Sigmoid colon (tissue), 7 donors: ENCODE results near the gene FGR. TPM values are rescaled to one million over a fixed set of nuclear protein-coding genes. Genes with fewer than 3 reads are reported as not detected.

Experiments used
- DNase-seq: peaks from one replicate; pipeline ENCODE4 v3.0.0-alpha.2; 2019
- H3K27ac ChIP-seq, 4 donors: fragments of 200-600 bp; sonication (generic); one replicate each; pipeline ENCODE4 v1.5.1; 2016 to 2019; ENCODE audit warnings: mild to moderate bottlenecking in 1 of 4
- H3K27me3 ChIP-seq, 3 donors: fragments of 200-600 bp; sonication (generic); one replicate each; pipeline ENCODE4 v1.5.1; 2019; ENCODE audit warnings: mild to moderate bottlenecking in 1 of 3
- H3K36me3 ChIP-seq, 4 donors: fragments of 200-600 bp; sonication (generic); one replicate each; pipeline ENCODE4 v1.5.1; 2016 to 2019
- H3K4me1 ChIP-seq, 4 donors: fragments of 200-600 bp; sonication (generic); one replicate each; pipeline ENCODE4 v1.5.1; 2017 to 2019
- H3K4me3 ChIP-seq, 4 donors: fragments of 200-600 bp; sonication (generic); one replicate each; pipeline ENCODE4 v1.5.1; 2017 to 2019; ENCODE audit warnings: mild to moderate bottlenecking in 2 of 4, moderate library complexity in 1 of 4
- H3K9me3 ChIP-seq, 4 donors: fragments of 200-600 bp in 3 of 4; sonication (generic) in 3 of 4; one replicate each; pipeline versions ENCODE4 v1.5.1 to v1.6.1; 2013 to 2019
- EP300 ChIP-seq, 4 donors: sonication (generic); formaldehyde crosslinking; IDR thresholded peaks; one replicate each; pipeline ENCODE4 v1.6.1; 2017; ENCODE audit warnings: antibody characterized with exemption in 4 of 4
- POLR2A ChIP-seq, 2 donors: fragments of 450-650 bp; IDR thresholded peaks; one replicate each; pipeline ENCODE4 v1.6.1; 2016; ENCODE audit warnings: antibody characterized with exemption in 2 of 2, mild to moderate bottlenecking in 2 of 2, moderate library complexity in 2 of 2
- POLR2AphosphoS5 ChIP-seq, 4 donors: sonication (generic); formaldehyde crosslinking; IDR thresholded peaks; one replicate each; pipeline ENCODE4 v1.6.1; 2017; ENCODE audit warnings: antibody characterized with exemption in 4 of 4
- WGBS, 2 donors: extraction: QIAGEN DNeasy Blood & Tissue Kit; methylation state at CpG; one replicate each; pipeline ENCODE4 v1.1.7; 2013; 5-methylcytosine and 5-hydroxymethylcytosine counted together
- intact Hi-C: fragments of 100-400 bp; cut with DNase I; formaldehyde crosslinking; loops from one replicate; pipeline ENCODE4 v1.15.1; 2023
- polyA plus RNA-seq, 3 donors: library from polyadenylated mRNA; stranded (reverse); fragments of 200-250 nt; gene quantifications; one replicate each; pipeline ENCODE4 v1.2.3, GENCODE V29; 2013
- total RNA-seq, 4 donors: library from RNA; depleted of rRNA; stranded (reverse); fragments of >200 nt; gene quantifications; one replicate each; pipeline ENCODE4 v1.1.0, GENCODE V29; 2016
- TF ChIP-seq, protein P1 (sequence below), 4 experiments: fragments of 450-650 bp in 3 of 4; fragments of 200-600 bp in 1 of 4; IDR thresholded peaks; one replicate each; pipeline ENCODE4 v1.5.1; 2016 to 2019; ENCODE audit warnings: antibody characterized with exemption in 4 of 4, mild to moderate bottlenecking in 3 of 4, moderate library complexity in 2 of 4
- donor health status: healthy with polysubstance abuse.
- donor health status: Bipolar disorder and iron deficiency.
- donor health status: healthy.

FGR gene
- total and polyA plus RNA-seq, 7 donors = 3.0 to 14.4 (median 6.9) TPM

DNA sequence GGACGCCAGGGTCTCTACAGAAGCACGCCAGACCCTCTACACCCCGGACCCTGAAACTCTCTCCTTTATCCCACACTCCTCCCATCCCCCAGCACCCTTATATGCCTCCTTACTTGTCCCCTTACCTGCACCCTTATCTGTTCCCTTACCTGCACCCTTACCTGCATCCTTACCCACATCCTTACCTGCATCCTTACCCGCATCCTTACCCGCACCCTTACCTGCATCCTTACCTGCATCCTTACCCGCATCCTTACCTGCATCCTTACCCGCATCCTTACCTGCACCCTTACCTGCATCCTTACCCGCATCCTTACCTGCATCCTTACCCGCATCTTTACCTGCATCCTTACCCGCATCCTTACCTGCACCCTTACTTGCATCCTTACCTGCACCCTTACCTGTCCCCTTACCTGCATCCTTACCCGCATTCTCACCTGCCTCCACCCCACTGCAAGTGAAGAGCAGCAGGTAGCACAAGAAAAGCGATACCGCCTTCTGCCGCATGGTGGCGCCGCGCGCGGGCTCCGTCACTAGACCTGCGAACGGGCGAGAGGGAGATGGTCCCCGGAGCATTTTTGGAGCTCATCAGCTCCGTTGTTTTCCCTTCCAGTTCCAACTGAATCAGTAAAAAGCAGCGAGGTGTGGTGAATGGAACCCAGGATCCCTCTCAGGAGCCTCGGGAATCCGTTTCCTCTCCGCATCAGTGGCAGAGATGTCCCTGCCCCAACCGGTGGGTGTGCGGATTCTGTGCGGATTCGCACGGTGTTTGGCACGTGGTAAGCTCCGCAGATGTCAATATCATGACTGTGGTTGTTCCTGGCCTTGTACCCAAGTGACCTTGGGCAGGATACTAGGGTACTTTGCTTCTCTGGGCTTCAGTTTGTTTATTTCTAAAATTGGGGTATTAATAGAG lies 34.1 kb upstream of the FGR start:
- TF ChIP-seq, protein P1, sequence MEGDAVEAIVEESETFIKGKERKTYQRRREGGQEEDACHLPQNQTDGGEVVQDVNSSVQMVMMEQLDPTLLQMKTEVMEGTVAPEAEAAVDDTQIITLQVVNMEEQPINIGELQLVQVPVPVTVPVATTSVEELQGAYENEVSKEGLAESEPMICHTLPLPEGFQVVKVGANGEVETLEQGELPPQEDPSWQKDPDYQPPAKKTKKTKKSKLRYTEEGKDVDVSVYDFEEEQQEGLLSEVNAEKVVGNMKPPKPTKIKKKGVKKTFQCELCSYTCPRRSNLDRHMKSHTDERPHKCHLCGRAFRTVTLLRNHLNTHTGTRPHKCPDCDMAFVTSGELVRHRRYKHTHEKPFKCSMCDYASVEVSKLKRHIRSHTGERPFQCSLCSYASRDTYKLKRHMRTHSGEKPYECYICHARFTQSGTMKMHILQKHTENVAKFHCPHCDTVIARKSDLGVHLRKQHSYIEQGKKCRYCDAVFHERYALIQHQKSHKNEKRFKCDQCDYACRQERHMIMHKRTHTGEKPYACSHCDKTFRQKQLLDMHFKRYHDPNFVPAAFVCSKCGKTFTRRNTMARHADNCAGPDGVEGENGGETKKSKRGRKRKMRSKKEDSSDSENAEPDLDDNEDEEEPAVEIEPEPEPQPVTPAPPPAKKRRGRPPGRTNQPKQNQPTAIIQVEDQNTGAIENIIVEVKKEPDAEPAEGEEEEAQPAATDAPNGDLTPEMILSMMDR (IDR thresholded peaks at IDR 0.05) = peak; percentile 44 to 93 (median 90)
- no peak for TF ChIP-seq POLR2A (IDR thresholded peaks at IDR 0.05)
- Histone ChIP-seq H3K27me3 (no peaks in the 10 kb centered on the region), H3K9me3 (no peaks in the 10 kb centered on the region), H3K4me3 (peak overlapping the region; percentile 28 to 47 (median 45)), H3K27ac (peak overlapping the region in 3 of 4 donors; percentile 23 to 55 (median 53)), H3K4me1 (peaks cover 0 to 38% (median 28%) of the 10 kb centered on the region in 4 donors), H3K36me3 (no peaks in the 10 kb centered on the region)
- DNase-seq = peak; percentile 85
- 12 to 17% methylated on average over 36 of the region's 36 CpGs for WGBS, 2 donors
- intact Hi-C loops = loop anchor here (10.0 kb wide), 1 partner anchor 344 kb away; the partner anchor contains the start of gene TMEM222

DNA sequence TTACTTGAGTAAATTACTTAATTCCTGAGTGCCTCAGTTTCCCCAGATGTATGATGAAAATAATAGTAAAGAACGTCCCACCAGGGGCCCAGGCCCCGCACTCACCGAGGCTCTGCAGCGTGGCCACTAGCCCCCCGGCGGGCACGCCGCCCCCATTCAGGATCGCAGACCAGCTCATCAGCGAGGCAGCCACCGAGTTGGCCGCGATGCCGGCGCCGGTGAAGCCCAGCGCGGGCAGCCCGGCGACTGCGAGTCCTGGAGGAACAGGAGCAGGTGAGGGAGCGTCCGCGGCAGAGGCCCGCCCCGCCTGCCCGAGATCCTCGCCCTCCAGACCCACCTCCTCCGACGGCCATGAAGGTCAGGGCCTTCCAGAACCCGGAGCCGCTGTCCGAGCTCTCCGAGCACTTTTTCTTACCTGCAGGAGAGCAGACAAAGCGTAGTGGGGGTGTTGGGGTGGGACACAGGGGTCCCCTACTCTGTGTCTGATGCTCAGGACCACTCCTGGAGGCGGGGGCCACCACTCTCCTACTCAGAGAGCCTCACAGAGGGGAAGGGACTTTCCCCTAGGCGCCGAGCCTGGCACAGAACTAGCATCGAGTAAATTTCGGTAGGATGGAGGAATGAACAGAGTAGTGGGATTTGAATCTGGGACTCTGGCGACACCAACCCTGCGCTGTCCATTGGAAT lies 33.3 kb upstream of the FGR start:
- no peaks in the 10 kb centered on the region for H3K27me3 ChIP-seq
- no peak for DNase-seq
- intact Hi-C loops = loop anchor here (10.0 kb wide), 1 partner anchor 343 kb away; the partner anchor contains the start of gene TMEM222
- H3K4me3 ChIP-seq = no peak overlapping the region
- 86 to 90% methylated on average over 42 of the region's 42 CpGs for WGBS, 2 donors
- no peaks in the 10 kb centered on the region for H3K9me3 ChIP-seq
- no peak overlapping the region for H3K27ac ChIP-seq
- TF ChIP-seq POLR2A (IDR thresholded peaks at IDR 0.05) (no peak), EP300 (IDR thresholded peaks at IDR 0.05) (no peak)
- no peaks in the 10 kb centered on the region for H3K36me3 ChIP-seq
- peaks cover 0 to 38% (median 28%) of the 10 kb centered on the region in 4 donors for H3K4me1 ChIP-seq

DNA sequence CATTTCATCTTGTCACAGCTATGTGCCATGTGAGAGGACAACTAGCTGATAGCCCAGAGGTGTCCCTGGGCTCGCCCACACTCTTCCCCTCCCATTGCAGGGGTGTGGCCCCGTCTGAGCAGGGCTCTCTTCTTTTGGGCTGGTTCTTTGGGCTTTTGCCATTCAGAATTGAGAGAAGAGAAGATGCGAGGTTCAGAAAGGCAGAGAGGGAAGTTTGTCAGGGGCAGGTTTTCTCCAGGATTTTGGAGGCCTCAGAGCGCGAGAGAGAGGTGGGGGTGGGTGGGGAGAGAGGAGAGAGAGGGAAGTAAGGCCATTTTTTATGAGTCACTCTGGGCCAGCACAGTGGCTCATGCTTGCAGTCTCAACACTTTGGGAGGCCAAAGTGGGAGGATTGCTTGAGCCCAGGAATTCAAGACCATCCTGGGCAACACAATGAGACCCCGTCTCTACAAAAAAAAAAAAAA lies 31.8 kb upstream of the FGR start:
- no peak for DNase-seq
- Histone ChIP-seq H3K27me3 (no peaks in the 10 kb centered on the region), H3K4me1 (peaks cover 0 to 28% (median 22%) of the 10 kb centered on the region in 4 donors), H3K9me3 (no peaks in the 10 kb centered on the region), H3K36me3 (no peaks in the 10 kb centered on the region), H3K27ac (no peak overlapping the region), H3K4me3 (no peak overlapping the region)
- TF ChIP-seq EP300 (IDR thresholded peaks at IDR 0.05) (no peak), POLR2AphosphoS5 (IDR thresholded peaks at IDR 0.05) (no peak), POLR2A (IDR thresholded peaks at IDR 0.05) (no peak)
- TF ChIP-seq, protein P1 (IDR thresholded peaks at IDR 0.05) = no peak
- intact Hi-C loops = loop anchor here (10.0 kb wide), 1 partner anchor 342 kb away; the partner anchor contains the start of gene TMEM222
- 67 to 80% methylated on average over 6 of the region's 6 CpGs for WGBS, 2 donors

DNA sequence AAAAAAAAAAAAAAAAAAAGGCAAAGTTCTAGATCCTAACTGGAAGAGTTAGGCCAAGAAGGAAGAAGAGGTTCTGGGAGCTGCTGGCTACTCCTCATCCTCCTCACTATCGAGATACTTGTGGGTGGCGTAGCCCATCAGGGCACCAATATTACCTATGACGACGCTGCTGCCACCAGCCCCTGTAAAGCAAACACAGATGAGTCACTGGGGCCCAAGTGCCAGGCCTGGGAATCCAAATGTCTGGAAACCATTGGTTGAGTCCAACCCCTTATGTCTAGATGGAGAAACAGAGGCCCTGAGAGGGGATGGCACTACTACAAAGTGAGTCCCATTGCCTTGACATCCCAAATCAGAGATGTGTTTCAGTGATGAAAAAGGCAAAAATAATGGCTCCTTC lies 31.3 kb upstream of the FGR start:
- no peak for TF ChIP-seq POLR2AphosphoS5 (IDR thresholded peaks at IDR 0.05)
- no peak for TF ChIP-seq POLR2A (IDR thresholded peaks at IDR 0.05)
- no peak for TF ChIP-seq EP300 (IDR thresholded peaks at IDR 0.05)
- TF ChIP-seq, protein P1 (IDR thresholded peaks at IDR 0.05) = no peak

More for the DNA sequence above, 31.3 kb upstream of the FGR start:
- H3K4me3 ChIP-seq = no peak overlapping the region
- intact Hi-C loops = loop anchor here (10.0 kb wide), 1 partner anchor 341 kb away; the partner anchor contains the start of gene TMEM222
- H3K9me3 ChIP-seq = no peaks in the 10 kb centered on the region
- 80 to 89% methylated on average over 4 of the region's 4 CpGs for WGBS, 2 donors
- DNase-seq = no peak
- peaks cover 0 to 22% (median 16%) of the 10 kb centered on the region in 4 donors for H3K4me1 ChIP-seq
- no peak overlapping the region for H3K27ac ChIP-seq
- H3K27me3 ChIP-seq = no peaks in the 10 kb centered on the region
- H3K36me3 ChIP-seq = no peaks in the 10 kb centered on the region
